Measurements from ENCODE around the gene POLR2L.

Gene POLR2L

DNA sequence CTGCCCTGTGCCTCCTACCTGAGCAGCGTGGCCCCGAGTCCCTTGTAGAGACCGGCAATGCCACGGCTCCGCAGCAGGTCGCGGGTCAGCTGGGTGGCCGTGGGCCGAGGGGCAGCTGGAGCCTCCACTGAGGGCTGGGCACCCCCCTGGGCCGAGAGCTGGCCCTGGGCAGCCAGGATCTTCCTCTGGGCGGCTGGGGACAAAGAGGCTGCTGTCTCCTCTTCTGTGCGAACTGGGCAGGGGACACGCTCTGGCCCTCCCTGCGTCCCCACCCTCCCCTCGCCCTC, 49.9 kb downstream of the POLR2L start:
- no peak for DNase-seq

DNA sequence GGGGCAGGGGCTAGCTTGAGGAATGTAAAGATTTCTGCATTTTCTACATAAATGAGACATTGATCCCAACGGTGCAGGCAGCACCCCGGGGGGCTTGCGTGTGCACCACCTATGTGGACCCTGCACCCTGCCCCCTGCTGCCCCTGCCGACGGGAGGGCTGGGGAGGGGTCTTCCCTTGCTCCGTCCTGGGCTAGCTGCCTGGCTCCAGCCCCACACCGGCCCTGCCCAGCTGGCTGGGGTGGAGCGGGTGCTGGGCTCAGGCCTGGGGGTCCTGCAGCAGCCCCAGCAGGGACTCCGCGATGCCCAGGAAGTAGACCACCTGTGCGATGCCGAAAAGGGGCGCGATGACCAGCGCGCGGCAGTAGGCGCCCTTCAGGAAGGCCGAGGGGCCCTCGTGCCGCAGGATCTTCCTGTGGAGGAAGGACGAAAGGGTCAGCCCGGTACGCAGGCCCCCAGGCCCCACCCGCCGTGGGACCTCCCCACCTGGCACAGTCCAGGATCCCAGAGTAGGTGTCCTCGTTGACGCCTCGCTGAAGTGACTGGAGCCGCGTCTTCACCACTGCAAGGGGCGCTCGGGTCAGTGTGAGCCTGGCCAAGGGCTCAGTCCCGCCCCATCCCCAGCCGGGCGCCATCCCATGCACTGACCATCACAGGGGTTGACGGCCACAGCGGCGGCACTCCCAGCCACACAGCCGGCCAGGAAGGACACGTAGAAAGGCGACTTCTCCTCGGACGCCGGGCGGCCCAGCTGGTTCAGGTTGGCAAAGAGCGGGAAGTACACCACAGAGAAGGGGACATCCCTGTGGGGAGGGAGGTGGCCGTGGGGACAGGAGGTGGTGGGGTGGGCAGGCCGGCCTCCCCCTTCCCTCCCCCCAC, 50.4 kb downstream of the POLR2L start:
- no peak for DNase-seq

DNA sequence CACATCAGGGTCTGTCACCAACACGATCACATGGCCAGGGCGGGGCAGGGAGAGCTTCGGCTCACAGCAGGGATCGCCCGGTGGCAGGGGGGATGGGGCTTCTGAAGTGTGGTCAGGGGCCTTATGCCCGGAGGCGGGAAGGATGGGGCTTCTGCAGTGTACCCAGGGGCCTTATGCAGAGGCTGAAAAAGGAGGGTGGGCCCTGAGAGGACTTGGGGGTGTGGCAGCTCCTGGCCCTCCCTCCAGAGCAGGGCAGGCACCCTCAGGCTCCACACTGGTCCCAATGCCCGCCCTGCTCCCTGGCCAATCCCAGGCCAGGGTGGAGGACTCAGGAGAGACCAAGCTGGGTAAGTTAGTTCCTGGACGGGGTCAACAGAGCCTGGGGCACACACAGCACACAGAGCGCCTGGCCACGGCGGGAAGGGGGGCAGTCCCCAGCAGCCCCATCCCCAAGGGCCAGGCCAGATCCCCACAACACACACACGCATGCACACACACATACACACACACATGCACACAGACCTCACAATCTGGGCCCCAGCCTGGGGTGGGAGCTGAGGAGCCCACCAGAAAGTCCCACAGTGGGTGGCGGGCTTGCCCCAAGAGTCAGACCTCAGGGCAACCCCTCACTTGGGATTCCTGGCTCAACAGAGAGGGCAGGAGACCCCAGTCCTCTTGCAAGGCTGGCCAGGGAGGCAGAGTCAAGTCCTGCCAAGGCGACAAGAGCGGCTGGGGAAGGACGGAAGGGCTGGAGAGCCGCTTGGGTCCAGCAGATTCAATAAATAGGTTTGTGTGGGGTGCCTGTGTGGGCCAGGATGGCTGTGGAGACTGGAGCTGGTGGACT, 51.4 kb downstream of the POLR2L start:
- no peak for DNase-seq

DNA sequence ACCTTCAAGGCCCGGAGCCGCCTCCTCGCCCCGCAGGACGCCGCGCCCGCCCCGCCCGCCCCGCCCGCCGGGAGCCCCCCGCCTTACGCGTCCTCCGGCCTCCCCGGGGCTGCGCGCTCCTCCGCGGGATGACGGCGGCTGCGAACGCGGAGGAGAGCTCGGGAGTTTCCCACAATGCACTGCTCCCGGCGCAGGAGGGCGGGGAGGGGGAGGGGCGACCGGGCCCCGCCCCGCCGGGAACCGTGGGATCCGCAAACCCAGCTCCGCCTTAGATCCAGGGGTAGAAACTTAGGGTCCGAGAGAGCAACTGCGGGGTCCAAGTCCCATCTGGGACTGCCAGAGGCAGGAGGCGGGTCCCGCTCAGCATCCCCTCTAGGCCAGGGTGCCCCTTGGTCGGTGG, 52.4 kb downstream of the POLR2L start, which contains the start of gene CEND1:
CEND1 (minus strand) TSS at position 148 of the 400 bp plus-strand sequence. CDS start 1,514 bp downstream, outside the sequence.
- no peak for DNase-seq

All from HCEC 1CT (cell line).